GM12801 (cell line): Measurements from ENCODE around the gene INSYN2B.

Source experiments
- CTCF ChIP-seq: IDR thresholded peaks from one replicate; pipeline ENCODE4 v1.5.1; 2011; ENCODE audit warnings: control low read depth; ENCODE audit not compliant: insufficient read length; ENCODE audit errors: extremely low read depth

INSYN2B gene

GRCh38 chr5:169871826-169872490, 108.3 kb downstream of the INSYN2B start:
- no peak for TF ChIP-seq CTCF

GRCh38 chr5:169870211-169870610, 110.1 kb downstream of the INSYN2B start:
- no peak for TF ChIP-seq CTCF

- TF ChIP-seq CTCF: no peak
Observed at GRCh38 chr5:169869066-169869465, 111.2 kb downstream of the INSYN2B start.

GRCh38 chr5:169867347-169867746, 112.9 kb downstream of the INSYN2B start:
- TF ChIP-seq CTCF: no peak

GRCh38 chr5:169864483-169864882, 115.8 kb downstream of the INSYN2B start:
- no peak for TF ChIP-seq CTCF

GRCh38 chr5:169862391-169862811, 117.9 kb downstream of the INSYN2B start:
- TF ChIP-seq CTCF: no peak

GRCh38 chr5:169861934-169862333, 118.4 kb downstream of the INSYN2B start:
- TF ChIP-seq CTCF: no peak
